ENCODE measurements around the gene ACTRT2.

The ACTRT2 gene

GRCh38 chr1:3003941-3004270 lies 17.4 kb upstream of the ACTRT2 start:
- TF ChIP-seq EZH2 (IDR thresholded peaks at IDR 0.05), result no peak
- no peak for TF ChIP-seq POLR2AphosphoS5 (IDR thresholded peaks at IDR 0.05; ENCODE audit: borderline replicate concordance, low read depth, low read length)

GRCh38 chr1:3004285-3005205 lies 16.7 kb upstream of the ACTRT2 start:
- Histone ChIP-seq H3K27ac (no peak overlapping the region), H3K36me3 (ENCODE audit: insufficient read depth, low read length) (no peaks in the 10 kb centered on the region), H3K9me3 (ENCODE audit: low read depth, low read length) (no peaks in the 10 kb centered on the region), H3K4me3 (no peak overlapping the region), H3K9ac (ENCODE audit: insufficient read length) (no peak overlapping the region)
- no peak for DNase-seq (ENCODE audit: low read depth, low spot score)
- no peak for TF ChIP-seq FOXP2 (optimal IDR thresholded peaks at IDR 0.05; ENCODE audit: control extremely low read depth, extremely low read length, insufficient read depth)
- TF ChIP-seq EZH2 (IDR thresholded peaks at IDR 0.05), result no peak
- TF ChIP-seq POLR2AphosphoS5 (IDR thresholded peaks at IDR 0.05; ENCODE audit: borderline replicate concordance, low read depth, low read length), result no peak

More at GRCh38 chr1:3003941-3004270, 17.4 kb upstream of the ACTRT2 start:
- no peak for DNase-seq (ENCODE audit: low read depth, low spot score)
- no peak overlapping the region for H3K4me3 ChIP-seq
- H3K9me3 ChIP-seq (ENCODE audit: low read depth, low read length), result no peaks in the 10 kb centered on the region
- no peak overlapping the region for H3K9ac ChIP-seq (ENCODE audit: insufficient read length)
- H3K27ac ChIP-seq, result no peak overlapping the region
- H3K36me3 ChIP-seq (ENCODE audit: insufficient read depth, low read length), result no peaks in the 10 kb centered on the region

DNA sequence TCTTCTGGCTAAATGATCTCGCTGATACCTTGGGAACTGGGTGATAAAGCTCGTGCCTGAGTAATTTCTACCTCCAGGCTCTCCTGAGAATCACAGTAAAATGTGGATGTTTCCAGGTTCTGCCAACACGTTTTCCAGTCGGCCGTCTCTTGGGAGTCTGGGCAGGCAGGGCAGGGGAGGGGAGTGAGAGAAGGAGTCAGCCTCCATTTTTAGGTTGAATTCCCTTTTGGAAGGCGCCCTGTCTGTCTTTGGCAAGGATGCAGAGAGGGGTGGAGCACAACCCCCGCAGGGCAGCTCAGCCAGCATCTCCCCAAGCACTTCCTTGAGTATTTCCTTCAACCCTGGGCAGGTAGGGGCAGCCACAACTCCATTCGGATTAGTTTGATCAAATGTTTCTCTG lies 15.5 kb upstream of the ACTRT2 start:
- H3K9me3 ChIP-seq (ENCODE audit: low read depth, low read length), result no peaks in the 10 kb centered on the region
- no peak overlapping the region for H3K9ac ChIP-seq (ENCODE audit: insufficient read length)
- H3K27ac ChIP-seq, result no peak overlapping the region
- H3K36me3 ChIP-seq (ENCODE audit: insufficient read depth, low read length), result no peaks in the 10 kb centered on the region
- no peak for TF ChIP-seq POLR2AphosphoS5 (IDR thresholded peaks at IDR 0.05; ENCODE audit: borderline replicate concordance, low read depth, low read length)
- no peak for TF ChIP-seq FOXP2 (optimal IDR thresholded peaks at IDR 0.05; ENCODE audit: control extremely low read depth, extremely low read length, insufficient read depth)
- TF ChIP-seq EZH2 (IDR thresholded peaks at IDR 0.05), result no peak
- DNase-seq (ENCODE audit: low read depth, low spot score), result no peak
- no peak overlapping the region for H3K4me3 ChIP-seq

DNA sequence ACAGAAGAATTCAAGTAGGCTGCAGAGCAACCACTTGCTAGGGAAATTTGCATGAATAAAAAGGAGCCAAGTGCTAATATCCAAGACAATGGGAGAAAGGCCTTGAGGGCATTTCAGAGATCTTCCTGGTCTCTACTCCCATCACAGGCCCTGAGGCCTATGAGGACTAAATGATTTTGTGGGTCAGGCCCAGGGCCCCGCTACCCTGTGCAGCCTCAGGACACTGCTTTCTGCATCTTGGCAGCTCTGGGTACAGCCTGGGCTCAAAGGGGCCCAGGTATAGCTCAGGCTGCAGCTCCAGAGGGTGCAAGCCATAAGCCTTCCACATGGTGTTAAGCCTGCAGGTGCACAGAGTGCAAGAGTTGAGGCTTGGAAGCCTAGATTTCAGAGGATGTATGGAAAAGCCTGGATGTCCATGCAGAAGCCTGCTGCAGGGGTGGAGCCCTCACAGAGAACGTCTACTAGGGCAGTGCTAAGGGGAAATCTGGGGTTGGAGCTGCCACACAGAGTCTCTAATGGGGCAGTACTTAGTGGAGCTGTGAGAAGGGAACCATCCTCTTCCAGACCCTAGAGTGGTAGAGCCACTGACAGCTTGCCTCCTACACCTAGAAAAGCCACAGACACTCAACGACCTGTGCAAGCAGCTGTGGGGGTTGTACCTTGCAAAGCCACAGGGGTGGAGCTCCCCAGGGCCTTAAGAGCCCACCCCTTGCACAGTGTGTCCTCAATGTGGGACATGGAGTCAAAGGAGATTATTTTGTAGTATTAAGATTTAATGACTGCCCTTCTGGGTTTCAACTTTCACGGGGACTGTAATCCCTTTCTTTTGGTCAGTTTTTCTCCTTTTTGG lies 13.7 kb upstream of the ACTRT2 start:
- Histone ChIP-seq H3K9me3 (ENCODE audit: low read depth, low read length) (no peaks in the 10 kb centered on the region), H3K36me3 (ENCODE audit: insufficient read depth, low read length) (no peaks in the 10 kb centered on the region), H3K27ac (no peak overlapping the region), H3K9ac (ENCODE audit: insufficient read length) (no peak overlapping the region), H3K4me3 (no peak overlapping the region)
- TF ChIP-seq FOXP2 (optimal IDR thresholded peaks at IDR 0.05; ENCODE audit: control extremely low read depth, extremely low read length, insufficient read depth), result no peak
- no peak for TF ChIP-seq POLR2AphosphoS5 (IDR thresholded peaks at IDR 0.05; ENCODE audit: borderline replicate concordance, low read depth, low read length)
- TF ChIP-seq EZH2 (IDR thresholded peaks at IDR 0.05), result no peak
- no peak for DNase-seq (ENCODE audit: low read depth, low spot score)

- TF ChIP-seq FOXP2 (optimal IDR thresholded peaks at IDR 0.05; ENCODE audit: control extremely low read depth, extremely low read length, insufficient read depth) (no peak), EZH2 (IDR thresholded peaks at IDR 0.05) (no peak), POLR2AphosphoS5 (IDR thresholded peaks at IDR 0.05; ENCODE audit: borderline replicate concordance, low read depth, low read length) (no peak)
- DNase-seq (ENCODE audit: low read depth, low spot score), result no peak
- Histone ChIP-seq H3K9me3 (ENCODE audit: low read depth, low read length) (no peaks in the 10 kb centered on the region), H3K36me3 (ENCODE audit: insufficient read depth, low read length) (no peaks in the 10 kb centered on the region), H3K4me3 (no peak overlapping the region), H3K9ac (ENCODE audit: insufficient read length) (no peak overlapping the region), H3K27ac (no peak overlapping the region)
Observed at GRCh38 chr1:3009021-3009420, 12.2 kb upstream of the ACTRT2 start.

DNA sequence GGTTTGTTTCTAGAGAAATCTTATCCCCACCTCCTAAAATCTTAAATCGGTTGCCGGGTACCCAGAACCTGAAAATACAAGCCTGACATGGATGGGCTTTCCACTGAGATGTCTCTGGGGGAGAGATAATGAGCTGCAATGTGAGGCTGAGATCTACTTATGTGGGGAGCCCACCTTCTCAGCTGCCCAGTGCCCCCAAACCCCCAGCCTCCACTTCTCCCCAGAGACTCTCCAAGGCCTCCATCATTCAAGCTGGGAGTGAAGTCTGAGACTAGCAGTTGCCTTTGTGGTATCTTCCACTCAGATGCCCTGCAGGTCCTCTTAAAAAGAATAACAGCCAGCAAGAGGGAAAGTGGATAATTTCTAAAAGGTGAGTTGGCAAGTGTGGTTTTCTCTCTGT lies 11.7 kb upstream of the ACTRT2 start:
- no peaks in the 10 kb centered on the region for H3K36me3 ChIP-seq (ENCODE audit: insufficient read depth, low read length)
- H3K27ac ChIP-seq, result no peak overlapping the region
- H3K9ac ChIP-seq (ENCODE audit: insufficient read length), result no peak overlapping the region
- DNase-seq (ENCODE audit: low read depth, low spot score), result no peak
- no peak overlapping the region for H3K4me3 ChIP-seq
- TF ChIP-seq POLR2AphosphoS5 (IDR thresholded peaks at IDR 0.05; ENCODE audit: borderline replicate concordance, low read depth, low read length), result no peak
- no peak for TF ChIP-seq EZH2 (IDR thresholded peaks at IDR 0.05)
- no peak for TF ChIP-seq FOXP2 (optimal IDR thresholded peaks at IDR 0.05; ENCODE audit: control extremely low read depth, extremely low read length, insufficient read depth)
- H3K9me3 ChIP-seq (ENCODE audit: low read depth, low read length), result no peaks in the 10 kb centered on the region

DNA sequence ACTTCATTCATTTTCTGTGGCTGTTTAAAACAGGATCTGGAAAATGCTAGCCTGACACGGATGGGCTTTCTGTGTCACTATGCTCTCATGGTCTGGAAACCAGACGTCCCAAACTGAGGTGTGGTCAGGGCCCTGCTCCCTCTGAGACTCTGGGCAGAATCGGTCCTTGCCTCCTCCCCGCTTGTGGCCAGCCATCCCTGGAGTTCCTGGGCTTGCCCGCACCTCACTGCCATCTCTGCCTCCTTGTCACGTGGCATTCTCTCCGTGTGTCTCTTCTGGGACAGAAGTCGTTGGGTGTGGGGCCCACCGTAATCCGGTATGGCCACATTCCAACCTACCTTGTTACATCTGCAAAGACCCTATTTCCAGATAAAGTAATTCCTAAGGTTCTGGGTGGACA lies 10.1 kb upstream of the ACTRT2 start:
- Histone ChIP-seq H3K9ac (ENCODE audit: insufficient read length) (no peak overlapping the region), H3K9me3 (ENCODE audit: low read depth, low read length) (no peaks in the 10 kb centered on the region), H3K4me3 (no peak overlapping the region), H3K27ac (no peak overlapping the region), H3K36me3 (ENCODE audit: insufficient read depth, low read length) (no peaks in the 10 kb centered on the region)
- no peak for TF ChIP-seq POLR2AphosphoS5 (IDR thresholded peaks at IDR 0.05; ENCODE audit: borderline replicate concordance, low read depth, low read length)
- TF ChIP-seq FOXP2 (optimal IDR thresholded peaks at IDR 0.05; ENCODE audit: control extremely low read depth, extremely low read length, insufficient read depth), result no peak
- no peak for TF ChIP-seq EZH2 (IDR thresholded peaks at IDR 0.05)
- no peak for DNase-seq (ENCODE audit: low read depth, low spot score)

- no peaks in the 10 kb centered on the region for H3K36me3 ChIP-seq (ENCODE audit: insufficient read depth, low read length)
- no peak overlapping the region for H3K9ac ChIP-seq (ENCODE audit: insufficient read length)
- H3K9me3 ChIP-seq (ENCODE audit: low read depth, low read length), result no peaks in the 10 kb centered on the region
- no peak overlapping the region for H3K27ac ChIP-seq
- TF ChIP-seq EZH2 (IDR thresholded peaks at IDR 0.05), result no peak
- no peak for TF ChIP-seq POLR2AphosphoS5 (IDR thresholded peaks at IDR 0.05; ENCODE audit: borderline replicate concordance, low read depth, low read length)
- TF ChIP-seq FOXP2 (optimal IDR thresholded peaks at IDR 0.05; ENCODE audit: control extremely low read depth, extremely low read length, insufficient read depth), result no peak
- no peak overlapping the region for H3K4me3 ChIP-seq
- DNase-seq (ENCODE audit: low read depth, low spot score), result no peak
Observed at GRCh38 chr1:3011631-3012455, 9.4 kb upstream of the ACTRT2 start.
